Neutrophil (primary cell): ENCODE data around the gene CPNE6.
"Not testable (repeated sequence)": the region's sequence is repeated elsewhere in the genome, so short reads cannot be mapped to it uniquely, and the experiment has no call there.

Experiments
- H3K27ac ChIP-seq: fragments of 200-600 bp; sonication (generic); 2 replicates; pipeline ENCODE4 v1.5.1; 2016; ENCODE audit warnings: mild to moderate bottlenecking, moderate library complexity
- H3K27me3 ChIP-seq: fragments of 200-600 bp; sonication (generic); 2 replicates; pipeline ENCODE4 v1.6.0; 2016; ENCODE audit warnings: mild to moderate bottlenecking
- H3K36me3 ChIP-seq: fragments of 200-600 bp; sonication (generic); 2 replicates; pipeline ENCODE4 v1.5.1; 2017
- H3K4me1 ChIP-seq, 2 experiments: fragments of 200-600 bp in 1 of 2; sonication (generic) in 1 of 2; 1 replicate in 1 of 2; 2 replicates in 1 of 2; pipeline versions ENCODE4 v1.5.1 to v1.6.1; 2013 to 2016; ENCODE audit warnings: low read depth in 1 of 2, low read length in 1 of 2, mild to moderate bottlenecking in 1 of 2, moderate library complexity in 1 of 2; ENCODE audit not compliant: control insufficient read depth in 1 of 2, insufficient read depth in 1 of 2
- H3K4me3 ChIP-seq, 2 experiments: fragments of 200-600 bp in 1 of 2; sonication (generic) in 1 of 2; 1 replicate in 1 of 2; 2 replicates in 1 of 2; pipeline ENCODE4 v1.5.1; 2013 to 2016; ENCODE audit warnings: low read depth in 1 of 2, low read length in 1 of 2, mild to moderate bottlenecking in 1 of 2, moderate library complexity in 1 of 2
- H3K9me3 ChIP-seq: fragments of 200-600 bp; sonication (generic); 2 replicates; pipeline ENCODE4 v1.5.1; 2016
- TF ChIP-seq, protein P1 (sequence below): fragments of 200-600 bp; sonication (generic); IDR thresholded peaks from 2 replicates; pipeline ENCODE4 v1.5.1; 2016; ENCODE audit warnings: antibody characterized with exemption

Gene CPNE6

DNA sequence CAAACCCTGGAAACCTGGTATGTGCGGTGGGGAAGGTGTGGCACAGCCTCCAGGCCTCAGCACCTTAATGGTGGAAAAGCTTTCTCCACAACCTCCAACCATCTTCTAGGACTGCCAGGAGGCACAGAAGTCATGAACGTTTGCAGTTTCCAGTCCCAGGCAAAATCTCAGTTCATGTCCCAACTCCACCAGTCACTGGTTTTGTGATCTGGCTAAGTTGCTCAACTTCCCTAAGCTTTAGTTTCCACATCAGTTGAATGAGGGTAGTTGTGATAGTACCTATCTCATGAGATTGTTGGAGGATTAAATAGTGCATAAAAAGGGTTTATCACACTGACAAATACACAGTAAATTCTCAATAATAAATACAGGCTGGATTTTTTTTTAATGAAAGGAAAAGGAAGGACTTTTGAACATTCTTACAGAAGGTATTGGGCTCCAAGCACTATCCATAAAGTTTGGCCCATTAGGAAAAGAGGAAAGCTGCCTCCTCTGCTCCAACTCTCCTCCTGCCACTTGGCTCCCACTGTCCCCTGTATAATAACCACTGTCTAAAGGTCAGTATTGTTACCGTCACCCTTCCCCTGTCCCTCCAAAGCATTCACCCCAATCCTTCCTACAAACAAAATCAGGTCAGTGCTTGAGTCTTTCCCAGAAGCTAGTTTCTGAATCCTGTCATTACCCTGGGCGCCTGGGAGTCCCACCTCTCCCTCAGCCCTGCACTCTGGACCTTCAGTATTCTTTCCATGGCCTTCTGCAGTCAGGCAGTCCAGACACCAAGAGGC is 29.0 kb downstream of the CPNE6 start:
- Histone ChIP-seq H3K4me1 (peaks cover 6 to 8% of the 10 kb centered on the region in 2 experiments), H3K4me3 (no peak overlapping the region), H3K27me3 (peaks cover 38% of the 10 kb centered on the region), H3K9me3 (no peaks in the 10 kb centered on the region), H3K27ac (no peak overlapping the region), H3K36me3 (no peaks in the 10 kb centered on the region)
- TF ChIP-seq, protein P1, sequence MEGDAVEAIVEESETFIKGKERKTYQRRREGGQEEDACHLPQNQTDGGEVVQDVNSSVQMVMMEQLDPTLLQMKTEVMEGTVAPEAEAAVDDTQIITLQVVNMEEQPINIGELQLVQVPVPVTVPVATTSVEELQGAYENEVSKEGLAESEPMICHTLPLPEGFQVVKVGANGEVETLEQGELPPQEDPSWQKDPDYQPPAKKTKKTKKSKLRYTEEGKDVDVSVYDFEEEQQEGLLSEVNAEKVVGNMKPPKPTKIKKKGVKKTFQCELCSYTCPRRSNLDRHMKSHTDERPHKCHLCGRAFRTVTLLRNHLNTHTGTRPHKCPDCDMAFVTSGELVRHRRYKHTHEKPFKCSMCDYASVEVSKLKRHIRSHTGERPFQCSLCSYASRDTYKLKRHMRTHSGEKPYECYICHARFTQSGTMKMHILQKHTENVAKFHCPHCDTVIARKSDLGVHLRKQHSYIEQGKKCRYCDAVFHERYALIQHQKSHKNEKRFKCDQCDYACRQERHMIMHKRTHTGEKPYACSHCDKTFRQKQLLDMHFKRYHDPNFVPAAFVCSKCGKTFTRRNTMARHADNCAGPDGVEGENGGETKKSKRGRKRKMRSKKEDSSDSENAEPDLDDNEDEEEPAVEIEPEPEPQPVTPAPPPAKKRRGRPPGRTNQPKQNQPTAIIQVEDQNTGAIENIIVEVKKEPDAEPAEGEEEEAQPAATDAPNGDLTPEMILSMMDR: no peak

DNA sequence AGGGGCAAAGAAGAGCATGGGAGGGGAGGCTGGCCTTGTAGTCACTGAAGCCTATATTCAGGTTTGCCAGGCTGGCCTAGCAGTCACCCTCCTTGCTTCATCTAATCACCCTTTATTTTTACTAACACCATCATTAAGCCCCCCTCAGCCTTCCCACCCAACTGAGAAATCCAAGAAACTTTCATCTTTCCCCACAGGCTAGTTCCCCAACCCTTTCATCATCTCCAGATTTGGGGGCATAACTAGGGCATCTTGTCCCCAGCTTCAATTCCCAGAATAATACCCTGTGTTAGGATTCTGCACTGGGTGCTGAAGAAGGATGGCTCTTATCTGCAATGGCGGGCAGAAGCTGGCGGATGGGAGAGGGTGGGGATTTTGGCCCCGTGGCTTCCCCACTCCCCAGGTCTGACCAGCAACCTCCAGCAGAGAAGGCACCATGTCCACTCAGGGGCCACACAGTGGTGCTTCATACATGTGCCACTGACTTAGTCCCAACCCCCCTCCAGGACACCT is 29.7 kb downstream of the CPNE6 start:
- Histone ChIP-seq H3K36me3 (no peaks in the 10 kb centered on the region), H3K9me3 (no peaks in the 10 kb centered on the region), H3K27me3 (peaks cover 33% of the 10 kb centered on the region), H3K27ac (no peak overlapping the region), H3K4me3 (no peak overlapping the region), H3K4me1 (peaks cover 6 to 8% of the 10 kb centered on the region in 2 experiments)
- TF ChIP-seq, protein P1: no peak

DNA sequence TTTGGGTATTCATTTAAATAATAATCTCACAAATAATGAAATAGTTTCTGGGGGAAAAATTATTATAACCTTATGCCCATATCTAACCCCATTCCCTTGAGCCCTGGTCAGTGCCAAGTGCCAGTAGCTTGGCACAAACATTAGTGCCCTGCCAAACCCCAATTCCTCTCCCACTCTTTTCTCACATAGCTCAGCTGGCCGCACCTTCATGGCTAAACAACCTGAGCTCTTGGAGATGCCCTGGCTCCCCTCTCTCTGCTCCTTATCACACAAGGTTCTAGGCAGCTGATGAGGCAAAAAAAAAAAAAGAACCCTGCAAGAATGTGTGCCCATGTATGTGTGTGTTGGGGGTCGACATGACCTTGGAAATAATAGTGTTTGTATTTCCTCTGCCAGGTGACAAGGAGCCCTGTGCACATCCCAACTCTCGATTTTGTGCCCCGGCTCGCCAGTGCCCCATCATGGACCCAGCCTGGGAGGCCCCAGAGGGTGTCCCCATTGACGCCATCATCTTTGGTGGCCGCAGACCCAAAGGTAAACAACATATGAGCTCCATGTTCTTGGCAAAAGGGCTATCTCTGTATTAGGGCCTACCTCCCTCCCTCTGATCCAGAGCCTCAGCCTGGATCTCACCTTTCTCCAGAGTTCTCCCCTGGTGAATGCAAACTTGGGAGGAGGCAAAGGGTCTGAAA is 31.1 kb downstream of the CPNE6 start:
- H3K4me3 ChIP-seq: no peak overlapping the region
- TF ChIP-seq, protein P1: no peak
- peaks cover 20% of the 10 kb centered on the region for H3K27me3 ChIP-seq
- peaks cover 6 to 8% of the 10 kb centered on the region in 2 experiments for H3K4me1 ChIP-seq
- no peaks in the 10 kb centered on the region for H3K9me3 ChIP-seq
- H3K36me3 ChIP-seq: no peaks in the 10 kb centered on the region
- no peak overlapping the region for H3K27ac ChIP-seq

DNA sequence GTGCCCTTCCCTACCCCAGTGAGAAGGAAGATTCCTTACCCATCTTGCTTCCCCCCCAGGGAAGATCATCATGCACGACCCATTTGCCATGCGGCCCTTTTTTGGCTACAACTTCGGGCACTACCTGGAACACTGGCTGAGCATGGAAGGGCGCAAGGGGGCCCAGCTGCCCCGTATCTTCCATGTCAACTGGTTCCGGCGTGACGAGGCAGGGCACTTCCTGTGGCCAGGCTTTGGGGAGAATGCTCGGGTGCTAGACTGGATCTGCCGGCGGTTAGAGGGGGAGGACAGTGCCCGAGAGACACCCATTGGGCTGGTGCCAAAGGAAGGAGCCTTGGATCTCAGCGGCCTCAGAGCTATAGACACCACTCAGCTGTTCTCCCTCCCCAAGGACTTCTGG is 32.1 kb downstream of the CPNE6 start:
- Histone ChIP-seq H3K36me3 (no peaks in the 10 kb centered on the region), H3K27me3 (peaks cover 15% of the 10 kb centered on the region), H3K9me3 (no peaks in the 10 kb centered on the region), H3K4me1 (peaks cover 6 to 8% of the 10 kb centered on the region in 2 experiments), H3K4me3 (no peak overlapping the region), H3K27ac (no peak overlapping the region)
- TF ChIP-seq, protein P1: no peak

DNA sequence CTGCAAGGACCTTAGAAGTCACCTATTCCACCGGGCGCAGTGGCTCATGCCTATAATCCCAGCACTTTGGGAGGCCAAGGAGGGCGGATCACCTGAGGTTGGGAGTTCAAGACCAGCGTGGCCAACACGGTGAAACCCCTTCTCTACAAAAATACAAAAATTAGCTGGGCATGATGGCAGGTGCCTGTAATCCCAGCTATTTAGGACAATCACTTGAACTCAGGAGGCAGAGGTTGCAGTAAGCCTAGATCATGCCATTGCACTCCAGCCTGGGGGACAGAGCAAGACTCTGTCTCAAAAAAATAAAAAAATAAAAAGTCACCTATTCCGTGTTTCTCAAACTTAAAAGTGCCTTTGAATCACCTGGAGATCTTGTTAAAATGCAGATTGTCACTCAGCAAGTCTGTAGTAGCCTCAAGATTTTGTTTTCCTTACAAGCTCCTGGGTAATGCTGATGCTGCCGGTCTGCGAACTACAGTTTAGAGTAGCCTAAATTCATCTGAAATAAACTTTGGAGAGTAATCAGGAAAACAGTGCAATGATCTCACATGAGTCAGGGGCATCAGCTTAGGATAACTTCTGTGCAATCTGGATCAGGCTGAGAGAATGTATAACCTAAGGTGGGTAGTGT is 34.4 kb downstream of the CPNE6 start:
- H3K27ac ChIP-seq, H3K4me1 ChIP-seq: not testable (repeated sequence)

More for the DNA sequence above, 34.4 kb downstream of the CPNE6 start:
- peaks cover 13% of the 10 kb centered on the region for H3K27me3 ChIP-seq
- not testable (repeated sequence) for H3K36me3 ChIP-seq, H3K4me3 ChIP-seq, H3K9me3 ChIP-seq
